HG02763 (cell line): Measurements from ENCODE around the gene RAN.
"Not testable (repeated sequence)": the region's sequence is repeated elsewhere in the genome, so short reads cannot be mapped to it uniquely, and the experiment has no call there.

Experiments used
- ATAC-seq: cut with Tn5 transposase; IDR thresholded peaks from one replicate; pipeline ENCODE4 v1.9.1; 2021; ENCODE audit warnings: mild to moderate bottlenecking, moderate library complexity; ENCODE audit not compliant: unreplicated experiment

Gene RAN

DNA sequence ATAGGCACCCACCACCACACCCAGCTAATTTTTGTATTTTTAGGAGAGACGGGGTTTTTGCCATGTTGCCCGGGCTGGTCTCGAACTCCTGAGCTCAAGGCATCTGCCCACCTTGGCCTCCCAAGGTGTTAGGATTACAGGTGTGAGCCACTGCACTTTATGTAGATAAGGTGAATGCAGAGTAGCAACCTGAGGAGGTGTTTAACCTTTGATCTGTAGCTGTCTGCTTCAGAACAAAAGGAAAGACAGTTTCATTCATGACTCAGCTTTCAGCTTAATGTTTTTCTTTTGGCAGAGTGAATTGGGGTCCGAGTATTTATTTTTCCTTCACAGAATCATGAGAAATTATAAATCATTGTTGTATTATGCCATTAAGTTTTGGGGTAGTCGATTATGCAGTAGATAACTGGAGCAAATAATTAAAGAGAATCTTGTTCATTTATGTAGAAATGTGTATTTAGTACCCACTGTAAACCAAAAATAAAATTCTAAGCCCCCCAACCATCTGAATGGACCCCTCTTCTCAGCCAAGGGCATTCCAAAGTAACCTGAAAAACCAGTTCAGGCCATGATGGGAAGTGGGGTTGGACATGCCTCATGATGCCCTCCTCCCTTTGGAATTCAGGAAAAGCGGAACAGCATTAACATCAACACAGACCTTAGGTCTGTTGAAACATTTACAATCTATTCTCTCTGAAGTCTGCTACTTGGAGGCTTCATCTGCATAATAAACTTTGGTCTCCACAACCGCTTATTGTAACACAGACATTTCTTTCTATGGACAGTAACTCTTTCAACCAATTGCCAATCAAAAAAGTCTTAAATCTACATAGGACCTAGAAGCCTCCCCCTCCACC, 22.1 kb upstream of the RAN start:
- ATAC-seq = no peak

DNA sequence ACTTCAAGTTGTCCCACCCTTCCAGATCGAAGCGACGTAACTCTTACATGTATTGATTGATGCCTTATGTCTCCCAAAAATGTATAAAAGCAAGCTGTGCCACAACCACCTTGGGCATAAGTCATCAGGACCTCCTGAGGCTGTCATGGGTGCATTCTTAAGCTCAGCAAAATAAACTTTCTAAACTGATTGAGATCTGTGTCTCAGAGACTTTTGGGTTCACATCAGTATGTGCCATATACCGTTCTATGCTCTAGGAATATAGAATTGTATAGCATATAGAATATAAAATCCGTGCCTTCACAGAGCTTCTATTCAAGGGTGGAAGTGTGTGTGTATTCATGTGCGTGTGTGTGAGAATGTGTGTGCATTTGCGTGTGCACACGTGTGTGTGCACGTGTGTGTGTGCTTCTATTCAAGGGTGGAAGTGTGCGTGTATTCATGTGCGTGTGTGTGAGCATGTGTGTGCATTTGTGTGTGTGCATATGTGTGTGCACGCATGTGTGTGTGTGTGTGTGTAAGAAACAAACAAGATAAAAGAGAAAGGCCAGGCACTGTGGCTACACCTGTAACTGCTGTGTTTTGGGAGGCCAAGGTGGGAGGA, 21.3 kb upstream of the RAN start:
- no peak for ATAC-seq

DNA sequence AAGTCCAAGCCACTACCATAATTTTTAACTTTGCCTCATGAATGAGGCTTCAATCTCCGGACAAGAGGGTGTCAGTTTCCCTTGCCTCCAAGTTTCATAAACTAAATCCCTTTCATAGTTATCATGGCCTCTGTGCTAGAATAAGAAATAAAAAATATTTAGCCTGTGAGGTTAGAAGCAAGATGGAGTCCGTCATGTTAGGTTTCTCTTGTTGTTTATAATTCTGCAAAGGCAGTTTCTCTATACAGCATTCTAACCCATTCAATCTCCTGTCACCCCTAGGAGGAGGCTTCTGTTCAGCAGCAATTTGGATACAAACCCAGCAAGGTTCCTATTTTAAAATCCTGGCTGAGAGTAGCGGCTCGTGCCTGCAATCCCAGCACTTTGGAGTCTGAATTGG, 15.8 kb upstream of the RAN start:
- ATAC-seq = no peak

DNA sequence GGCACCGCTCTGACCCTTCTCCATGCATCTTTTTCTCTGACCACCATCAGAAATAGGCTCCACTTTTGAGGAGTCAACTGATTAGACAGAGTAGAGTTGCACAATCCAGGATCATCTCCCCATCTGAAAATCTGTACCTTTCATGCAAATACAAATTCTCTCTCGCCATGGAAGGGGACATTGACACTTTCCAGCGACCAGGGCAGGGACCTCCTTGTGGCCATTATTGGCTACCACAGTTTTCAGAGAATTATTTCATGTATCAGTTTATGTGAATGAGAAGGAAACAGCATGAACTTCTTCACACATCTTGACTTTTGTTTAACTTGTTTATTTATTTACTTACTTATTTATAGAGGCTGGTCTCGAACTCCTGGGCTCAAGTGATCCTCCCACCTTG, 13.8 kb upstream of the RAN start:
- no peak for ATAC-seq

DNA sequence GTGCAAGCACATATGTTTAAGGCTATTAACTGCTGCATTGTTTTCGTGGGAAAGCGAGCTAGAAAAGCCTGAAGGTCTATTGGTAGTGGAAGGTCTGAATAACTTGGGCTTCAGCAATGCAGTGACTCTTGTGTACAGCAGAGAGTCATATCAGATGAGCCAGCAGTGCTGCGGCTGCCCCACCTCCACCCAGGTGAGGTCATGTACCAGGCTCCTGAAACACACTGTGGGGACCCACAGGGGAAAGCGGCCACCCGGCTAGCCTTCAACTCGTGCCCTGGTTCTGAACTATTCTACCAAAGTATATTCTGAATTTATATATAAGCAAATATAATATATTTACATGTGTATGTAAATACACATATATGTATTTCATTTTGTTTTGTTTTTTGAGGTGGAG, 12.7 kb upstream of the RAN start:
- ATAC-seq = no peak

DNA sequence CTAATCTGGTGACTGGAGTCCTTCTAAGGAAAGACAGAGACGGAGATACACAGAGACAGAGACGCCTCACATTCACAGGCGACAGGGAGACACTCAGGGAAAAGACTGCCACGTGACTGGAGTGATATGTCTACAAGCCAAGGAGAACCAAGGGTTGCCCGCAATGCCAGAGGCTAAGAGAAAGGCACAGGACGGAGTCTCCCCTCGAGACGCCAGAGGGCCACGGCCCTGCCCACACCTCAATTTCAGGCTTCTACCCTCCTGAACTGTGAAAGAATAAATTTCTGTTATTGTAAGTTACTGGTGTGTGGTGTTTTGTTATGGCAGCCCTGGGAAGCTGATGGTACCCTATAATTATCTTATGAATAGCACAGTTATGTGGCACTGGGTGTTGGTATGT, 11.6 kb upstream of the RAN start:
- ATAC-seq = no peak

DNA sequence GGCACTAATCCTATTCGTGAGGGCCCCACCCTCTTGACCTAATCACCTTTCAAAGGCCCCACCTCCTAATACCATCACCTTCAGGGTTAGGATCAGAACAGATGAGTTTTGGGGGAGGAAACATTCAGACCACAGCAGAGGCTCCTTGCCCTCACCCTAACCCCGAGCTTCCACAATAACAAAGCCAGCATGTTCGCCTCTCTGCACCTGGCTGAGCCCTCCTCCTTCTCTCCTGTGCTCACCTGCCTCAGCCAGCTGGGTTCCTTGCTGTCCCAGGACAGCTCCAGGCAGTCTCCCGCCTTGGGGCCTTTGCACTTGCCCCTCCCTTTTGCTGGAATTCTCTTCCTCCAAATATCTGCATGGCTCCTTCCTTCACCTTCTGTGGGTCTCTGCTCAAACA, 9.7 kb upstream of the RAN start:
- no peak for ATAC-seq

DNA sequence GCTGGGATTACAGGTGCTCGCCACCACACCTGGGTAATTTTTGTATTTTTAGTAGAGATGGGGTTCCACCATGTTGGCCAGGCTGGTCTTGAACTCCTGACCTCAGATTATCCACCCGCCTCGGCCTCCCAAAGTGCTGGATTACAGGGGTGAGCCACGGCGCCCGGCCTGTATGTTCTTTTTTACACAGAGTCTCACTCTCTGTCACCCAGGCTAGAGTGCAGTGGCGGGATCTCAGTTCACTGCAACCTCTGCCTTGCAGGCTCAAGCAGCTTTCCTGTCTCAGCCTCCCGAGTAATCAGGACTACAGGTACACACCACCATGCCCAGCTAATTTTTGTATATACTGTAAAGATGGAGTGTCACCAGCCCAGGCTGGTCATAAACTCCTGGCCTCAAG, 9.1 kb upstream of the RAN start:
- ATAC-seq = not testable (repeated sequence)

DNA sequence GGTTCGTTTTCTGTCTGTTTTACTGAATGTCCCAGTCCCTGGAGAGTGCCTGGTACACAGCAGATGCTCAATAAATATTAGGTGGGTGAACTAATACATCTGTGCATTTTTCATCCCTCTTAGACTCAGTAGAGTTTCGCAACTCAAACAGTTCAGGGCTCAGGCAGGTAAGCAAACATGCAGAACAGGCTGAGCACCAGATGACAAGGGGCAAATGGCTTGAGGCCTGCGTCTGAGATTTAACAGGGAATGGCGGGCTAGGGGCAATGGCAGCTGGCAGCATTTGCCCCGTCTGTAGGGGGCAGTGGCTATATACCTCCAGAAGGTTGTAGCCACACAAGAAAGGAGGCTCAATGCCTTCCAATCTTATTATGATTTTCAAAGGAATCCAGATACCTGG, 8.6 kb upstream of the RAN start:
- no peak for ATAC-seq

DNA sequence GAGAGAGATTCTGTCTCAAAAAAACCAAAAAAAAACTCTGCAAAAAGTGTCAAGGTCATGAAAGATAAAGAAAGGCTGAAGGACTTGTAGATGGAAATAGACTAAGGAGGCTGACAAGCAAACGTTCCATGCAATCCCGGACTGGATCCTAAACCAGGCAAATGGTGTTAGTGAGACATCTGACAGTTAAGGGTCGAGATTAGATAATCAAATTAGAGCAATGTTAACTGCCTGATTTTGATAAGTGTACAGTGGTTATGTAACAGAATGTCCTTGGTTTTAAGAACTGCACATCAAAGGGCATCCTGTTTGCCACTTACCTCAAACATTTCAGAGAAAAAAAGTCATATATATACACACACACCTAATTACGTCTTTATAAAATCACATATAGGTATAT, 3.5 kb upstream of the RAN start:
- no peak for ATAC-seq

DNA sequence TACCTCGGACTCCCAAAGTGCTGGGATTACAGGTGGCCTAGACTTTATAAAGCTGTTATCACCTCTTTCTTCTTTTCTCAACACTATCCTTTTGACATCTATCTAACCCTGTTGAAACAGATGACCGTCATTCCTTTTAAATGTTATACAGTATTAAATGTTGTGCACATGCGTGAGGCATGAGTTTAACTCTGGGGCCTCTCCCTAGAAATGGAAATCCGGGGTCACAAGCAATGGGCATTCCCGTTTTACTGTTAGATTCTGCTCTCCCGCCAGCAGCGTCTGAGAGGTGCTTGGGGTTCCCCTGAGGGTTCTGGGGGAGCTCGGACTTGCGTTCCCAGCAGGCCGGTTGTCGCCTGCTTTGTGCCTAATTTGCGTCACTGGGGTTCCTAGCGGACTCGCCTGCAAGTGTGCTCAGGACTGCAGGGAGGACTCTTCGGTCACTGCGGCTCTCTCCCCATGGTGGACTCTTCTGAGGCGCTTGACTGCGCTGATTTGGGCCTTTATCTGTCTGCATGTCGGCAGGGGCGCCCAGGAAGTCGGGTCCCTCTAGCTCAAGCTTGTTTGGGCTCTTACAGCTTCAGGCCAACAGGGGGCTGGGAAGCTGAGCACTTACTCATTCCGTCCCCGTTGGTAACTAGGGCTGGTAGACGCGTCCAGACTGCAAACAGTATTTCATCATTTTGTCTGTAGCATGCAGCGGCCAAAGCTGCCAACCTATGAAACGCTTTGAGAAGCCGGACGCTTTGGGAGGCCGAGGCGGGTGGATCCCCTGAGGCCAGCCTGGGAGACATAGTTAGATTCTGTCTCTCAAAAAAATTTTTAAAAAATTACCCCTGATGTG, 1.2 kb upstream of the RAN start:
- ATAC-seq = peak; percentile 37

DNA sequence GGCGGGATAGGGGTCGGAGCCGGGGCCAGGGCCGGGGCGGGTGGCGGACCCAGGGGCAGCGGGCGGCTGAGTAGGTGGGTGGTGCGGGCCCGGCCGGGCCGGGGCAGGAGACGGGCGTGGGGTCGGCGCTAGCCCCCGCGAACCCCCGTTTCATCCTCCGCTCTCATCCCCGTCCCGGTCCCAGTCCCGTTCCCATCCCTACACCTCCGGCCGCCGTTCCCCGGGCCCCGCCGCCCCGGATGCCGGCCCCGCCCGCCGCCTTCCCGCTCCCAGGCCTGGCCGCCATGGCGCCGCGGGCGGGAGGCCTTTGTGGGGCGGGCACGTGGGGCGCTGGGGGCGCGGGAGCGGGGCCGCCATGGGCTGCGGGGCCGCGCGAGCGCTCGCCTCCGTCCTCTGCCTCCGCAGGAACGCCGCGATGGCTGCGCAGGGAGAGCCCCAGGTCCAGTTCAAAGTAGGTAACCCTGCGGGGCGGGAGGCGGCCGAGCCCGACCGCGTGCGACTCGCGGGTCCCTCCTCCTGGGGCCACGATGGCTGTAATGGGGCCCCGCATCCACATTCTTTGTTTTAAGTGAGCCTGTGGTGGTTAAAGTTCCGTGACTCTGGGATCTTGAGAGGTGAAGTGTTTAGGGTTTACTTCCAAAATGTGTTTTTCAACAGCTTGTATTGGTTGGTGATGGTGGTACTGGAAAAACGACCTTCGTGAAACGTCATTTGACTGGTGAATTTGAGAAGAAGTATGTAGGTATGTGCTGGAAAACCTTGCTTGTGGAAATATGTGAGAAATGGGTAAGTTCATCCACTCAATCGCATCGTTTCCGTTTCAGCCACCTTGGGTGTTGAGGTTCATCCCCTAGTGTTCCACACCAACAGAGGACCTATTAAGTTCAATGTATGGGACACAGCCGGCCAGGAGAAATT, 572 bp downstream of the RAN start:
- ATAC-seq = peak; percentile 37

DNA sequence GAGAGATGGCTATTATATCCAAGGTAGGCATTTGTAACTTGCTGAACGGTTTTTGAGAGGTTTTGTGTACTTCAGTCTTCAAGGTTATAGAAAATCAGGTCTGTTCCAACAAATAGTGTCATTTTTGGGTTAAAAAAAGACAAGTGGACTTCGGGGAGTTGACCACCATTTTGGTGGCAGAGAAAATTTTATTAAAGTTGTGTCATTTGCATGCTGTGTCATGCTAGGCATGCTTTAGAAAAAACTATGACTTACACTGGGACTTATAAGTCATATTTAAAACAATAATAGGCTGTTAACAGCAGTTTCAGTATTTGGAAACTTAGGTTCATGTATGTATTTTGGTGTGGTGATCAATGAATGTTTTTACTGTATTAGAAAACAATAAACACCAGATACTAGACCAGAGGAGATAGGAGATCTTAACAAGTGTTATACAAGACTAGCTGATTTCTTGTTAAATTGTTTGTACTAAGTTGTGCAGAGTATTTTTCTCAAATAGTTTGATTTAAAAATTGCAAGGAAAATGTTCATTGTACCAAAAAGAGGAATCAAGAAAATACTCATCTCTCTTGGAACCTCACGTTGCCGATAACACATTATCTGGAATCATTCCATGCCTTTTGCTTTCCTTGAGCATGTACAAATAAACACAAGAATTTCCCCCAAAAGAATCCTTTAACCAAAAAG, 1.4 kb downstream of the RAN start:
- no peak for ATAC-seq

DNA sequence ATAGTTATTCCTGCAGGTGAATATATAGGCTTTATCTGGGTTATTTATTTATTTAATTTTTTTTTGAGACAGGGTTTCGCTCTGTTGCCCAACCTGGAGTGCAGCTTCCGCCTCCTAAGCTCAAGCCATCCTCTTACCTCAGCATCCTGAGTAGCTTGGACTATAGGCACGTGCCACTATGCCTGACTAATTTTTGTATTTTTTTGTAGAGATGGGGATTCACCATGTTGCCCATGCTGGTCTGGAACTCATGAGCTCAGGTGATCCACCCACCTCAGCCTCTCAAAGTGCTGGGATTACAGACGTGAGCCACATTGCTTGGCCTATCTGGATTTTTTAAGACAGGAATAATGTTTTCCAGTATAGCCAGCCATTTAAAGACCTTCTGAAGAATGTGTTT, 2.0 kb downstream of the RAN start:
- ATAC-seq = no peak

DNA sequence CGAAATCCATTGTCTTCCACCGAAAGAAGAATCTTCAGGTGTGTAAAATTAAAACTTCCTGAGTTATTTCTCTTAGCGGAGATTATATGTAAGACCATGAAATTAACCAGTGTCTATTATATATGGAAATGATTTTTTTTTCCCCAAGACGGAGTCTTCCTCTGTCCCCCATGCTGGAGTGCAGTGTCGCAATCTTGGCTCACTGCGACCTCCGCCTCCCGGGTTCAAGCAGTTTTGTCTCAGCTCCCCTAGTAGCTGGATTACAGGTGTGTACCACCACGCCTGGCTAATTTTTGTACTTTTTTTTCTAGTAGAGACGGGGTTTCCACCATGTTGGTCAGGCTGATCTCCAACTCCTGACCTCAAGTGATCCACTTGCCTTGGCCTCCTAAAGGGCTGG, 2.8 kb downstream of the RAN start:
- no peak for ATAC-seq

DNA sequence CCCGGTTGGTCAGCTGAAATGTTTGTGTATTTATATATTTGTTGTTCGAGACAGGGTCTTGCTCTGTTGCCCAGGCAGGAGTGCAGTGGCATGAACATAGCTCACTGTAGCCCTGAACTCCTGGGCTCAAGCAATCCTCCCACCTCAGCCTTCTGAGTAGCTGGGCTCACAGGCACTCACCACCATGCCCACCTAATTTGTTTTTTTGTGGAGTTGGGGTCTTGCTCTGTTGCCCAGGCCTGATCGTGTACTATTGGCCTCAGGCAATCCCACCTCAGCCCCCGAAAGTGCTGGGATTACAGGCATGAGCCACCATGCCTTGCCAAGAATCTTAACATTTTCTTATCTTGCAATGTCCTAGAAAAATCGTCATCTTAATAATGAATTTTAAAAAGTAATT, 3.3 kb downstream of the RAN start:
- no peak for ATAC-seq

DNA sequence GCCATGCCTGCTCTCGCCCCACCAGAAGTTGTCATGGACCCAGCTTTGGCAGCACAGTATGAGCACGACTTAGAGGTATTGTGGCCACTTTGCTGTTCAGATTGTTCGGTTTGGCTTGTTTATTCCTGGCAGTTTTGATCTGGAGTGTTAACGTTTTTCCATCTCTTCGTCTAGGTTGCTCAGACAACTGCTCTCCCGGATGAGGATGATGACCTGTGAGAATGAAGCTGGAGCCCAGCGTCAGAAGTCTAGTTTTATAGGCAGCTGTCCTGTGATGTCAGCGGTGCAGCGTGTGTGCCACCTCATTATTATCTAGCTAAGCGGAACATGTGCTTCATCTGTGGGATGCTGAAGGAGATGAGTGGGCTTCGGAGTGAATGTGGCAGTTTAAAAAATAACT, 3.8 kb downstream of the RAN start:
- ATAC-seq = not testable (repeated sequence)

DNA sequence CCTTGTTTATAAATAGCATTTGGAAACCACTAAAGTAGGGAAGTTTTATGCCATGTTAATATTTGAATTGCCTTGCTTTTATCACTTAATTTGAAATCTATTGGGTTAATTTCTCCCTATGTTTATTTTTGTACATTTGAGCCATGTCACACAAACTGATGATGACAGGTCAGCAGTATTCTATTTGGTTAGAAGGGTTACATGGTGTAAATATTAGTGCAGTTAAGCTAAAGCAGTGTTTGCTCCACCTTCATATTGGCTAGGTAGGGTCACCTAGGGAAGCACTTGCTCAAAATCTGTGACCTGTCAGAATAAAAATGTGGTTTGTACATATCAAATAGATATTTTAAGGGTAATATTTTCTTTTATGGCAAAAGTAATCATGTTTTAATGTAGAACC, 4.4 kb downstream of the RAN start:
- no peak for ATAC-seq

DNA sequence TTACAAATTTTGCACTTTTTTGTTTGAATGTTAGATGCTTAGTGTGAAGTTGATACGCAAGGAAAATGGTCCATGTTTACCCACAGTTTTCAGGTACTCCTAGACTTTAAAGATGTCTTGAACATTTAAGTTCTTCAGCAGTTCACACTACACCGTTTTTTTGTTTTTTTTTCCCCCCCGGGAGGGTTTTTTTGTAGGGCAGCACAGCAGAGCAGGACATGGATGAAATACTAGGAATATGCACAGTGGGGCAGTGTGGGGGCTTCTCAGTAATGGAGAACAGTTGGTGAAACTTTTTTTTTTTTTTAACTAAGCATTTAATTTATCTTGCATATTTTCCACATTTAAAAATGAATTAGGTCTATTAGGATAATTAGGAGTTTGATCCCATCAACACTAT, 4.9 kb downstream of the RAN start:
- ATAC-seq = no peak

DNA sequence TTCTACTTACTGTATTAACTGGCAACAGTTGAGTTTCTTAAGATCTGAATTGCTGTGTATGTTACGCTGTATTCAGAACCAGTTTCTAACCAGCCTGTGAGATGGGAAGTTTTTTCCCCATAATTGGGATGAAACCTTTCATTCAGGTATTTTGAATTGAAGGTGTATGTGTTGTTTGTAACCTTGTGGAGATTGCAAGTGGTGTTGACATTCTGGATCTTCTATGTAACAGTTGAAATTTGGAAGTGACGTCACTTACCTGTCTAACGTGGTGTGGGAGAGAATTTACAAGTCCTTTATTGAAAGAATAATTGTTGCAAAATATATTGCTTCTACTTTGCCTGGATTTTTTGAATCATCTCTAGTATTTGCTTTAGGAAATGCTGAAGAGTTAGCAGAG, 5.5 kb downstream of the RAN start:
- no peak for ATAC-seq
